ENCODE measurements around the gene DIAPH1.

- no peak for TF ChIP-seq POLR2A (IDR thresholded peaks at IDR 0.05)
- TF ChIP-seq CTCF (IDR thresholded peaks at IDR 0.05), result no peak
Measured at GRCh38 chr5:141525653-141526052, 93.1 kb downstream of the DIAPH1 start.
